HCT116 (cell line): Measurements from ENCODE around the gene SART3.

ENCODE experiments used
- EZH2 ChIP-seq: fragments of 200-600 bp; sonication (generic); IDR thresholded peaks from 2 replicates; pipeline ENCODE4 v1.6.1; 2017; ENCODE audit warnings: antibody characterized with exemption, mixed run types
- EZH2phosphoT487 ChIP-seq: fragments of 200-600 bp; IDR thresholded peaks from 2 replicates; pipeline ENCODE4 v1.6.1; 2018; ENCODE audit warnings: antibody characterized with exemption, borderline replicate concordance
- POLR2A ChIP-seq: IDR thresholded peaks from 2 replicates; pipeline ENCODE4 v1.7.0; 2011; ENCODE audit warnings: borderline replicate concordance; ENCODE audit not compliant: insufficient read depth, insufficient read length; ENCODE audit errors: extremely low read depth
- SP1 ChIP-seq: IDR thresholded peaks from 2 replicates; pipeline ENCODE4 v1.6.1; 2012; ENCODE audit warnings: low read depth
- TCF7L2 ChIP-seq: IDR thresholded peaks from 2 replicates; pipeline ENCODE4 v1.7.0; 2011; ENCODE audit warnings: borderline replicate concordance, inconsistent platforms; ENCODE audit not compliant: insufficient read depth, insufficient read length; ENCODE audit errors: extremely low read depth
- ZNF274 ChIP-seq: fragments of 200-500 bp; sonication (Bioruptor generic); IDR thresholded peaks from 2 replicates; pipeline ENCODE4 v1.6.1; 2014; ENCODE audit warnings: mild to moderate bottlenecking, low read depth, low read length, inconsistent platforms
- TF ChIP-seq, protein P1 (sequence below), 3 experiments: fragments of 200-600 bp in 1 of 3; sonication (generic) in 1 of 3; IDR thresholded peaks in 2 of 3; conservative IDR thresholded peaks in 1 of 3; 2 replicates each; pipeline ENCODE4 v1.5.1; 2012 to 2017; ENCODE audit warnings: low read depth in 2 of 3, low read length in 2 of 3, antibody characterized with exemption in 1 of 3, borderline replicate concordance in 1 of 3, control low read depth in 1 of 3, mild to moderate bottlenecking in 1 of 3, mixed read lengths in 1 of 3, mixed run types in 1 of 3, moderate library complexity in 1 of 3; ENCODE audit not compliant: insufficient read depth in 1 of 3

DNA sequence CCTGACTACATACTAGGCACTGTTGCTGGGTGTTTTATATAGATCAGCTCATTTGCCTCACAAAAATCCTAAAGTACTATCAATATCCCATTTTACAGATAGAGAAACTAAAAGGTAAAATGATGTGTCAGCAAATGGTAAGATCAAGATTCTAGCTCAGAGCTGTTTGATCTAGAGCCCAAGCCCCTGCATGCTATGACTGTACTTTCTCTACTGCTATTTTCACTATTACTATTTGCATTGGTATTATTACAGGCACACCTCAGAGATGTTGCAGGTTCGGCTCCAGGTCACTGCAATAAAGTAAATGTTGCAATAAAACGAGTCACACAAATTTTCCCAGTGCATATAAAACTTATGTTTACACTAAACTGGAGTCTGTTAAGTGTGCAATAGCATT lies 12.3 kb upstream of the SART3 start:
- TF ChIP-seq EZH2 = no peak
- TF ChIP-seq, protein P1, sequence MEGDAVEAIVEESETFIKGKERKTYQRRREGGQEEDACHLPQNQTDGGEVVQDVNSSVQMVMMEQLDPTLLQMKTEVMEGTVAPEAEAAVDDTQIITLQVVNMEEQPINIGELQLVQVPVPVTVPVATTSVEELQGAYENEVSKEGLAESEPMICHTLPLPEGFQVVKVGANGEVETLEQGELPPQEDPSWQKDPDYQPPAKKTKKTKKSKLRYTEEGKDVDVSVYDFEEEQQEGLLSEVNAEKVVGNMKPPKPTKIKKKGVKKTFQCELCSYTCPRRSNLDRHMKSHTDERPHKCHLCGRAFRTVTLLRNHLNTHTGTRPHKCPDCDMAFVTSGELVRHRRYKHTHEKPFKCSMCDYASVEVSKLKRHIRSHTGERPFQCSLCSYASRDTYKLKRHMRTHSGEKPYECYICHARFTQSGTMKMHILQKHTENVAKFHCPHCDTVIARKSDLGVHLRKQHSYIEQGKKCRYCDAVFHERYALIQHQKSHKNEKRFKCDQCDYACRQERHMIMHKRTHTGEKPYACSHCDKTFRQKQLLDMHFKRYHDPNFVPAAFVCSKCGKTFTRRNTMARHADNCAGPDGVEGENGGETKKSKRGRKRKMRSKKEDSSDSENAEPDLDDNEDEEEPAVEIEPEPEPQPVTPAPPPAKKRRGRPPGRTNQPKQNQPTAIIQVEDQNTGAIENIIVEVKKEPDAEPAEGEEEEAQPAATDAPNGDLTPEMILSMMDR (IDR thresholded peaks at IDR 0.05 in 2 of 3, conservative IDR thresholded peaks at IDR 0.05 in 1 of 3; ENCODE audit: borderline replicate concordance in 1 of 3, insufficient read depth in 1 of 3, low read depth in 2 of 3, low read length in 2 of 3) = no peak
- TF ChIP-seq EZH2phosphoT487 = no peak
- no peak for TF ChIP-seq ZNF274
- TF ChIP-seq SP1 = no peak
- TF ChIP-seq POLR2A = no peak
- TF ChIP-seq TCF7L2 = no peak
